ENCODE data around the gene RBM10. TPM values are rescaled to one million over a fixed set of nuclear protein-coding genes. Genes with fewer than 3 reads are reported as not detected.

The RBM10 gene
- total and polyA plus RNA-seq, 2 donors (not counting 1 experiment from before 2014, with no cell fraction given) = 48.7 to 51.6 TPM

GRCh38 chrX:47194194-47194787 lies 49.3 kb downstream of the RBM10 start:
- Histone ChIP-seq H3K79me2 (ENCODE audit: control insufficient read depth, insufficient read depth, low read length) (peaks cover 61% of the 10 kb centered on the region), H3K27ac (ENCODE audit: low read length in 2 of 2) (peak overlapping the region; percentile 83 to 95), H3K36me3 (replicated peaks in 1 of 2; ENCODE audit: control extremely low read depth in 1 of 2, control insufficient read depth in 1 of 2, extremely low read depth in 1 of 2, insufficient read depth in 2 of 2, low read length in 1 of 2) (peaks cover 0 to 21% of the 10 kb centered on the region in 2 experiments), H3K27me3 (replicated peaks in 1 of 4; ENCODE audit: control extremely low read depth in 1 of 4, control insufficient read depth in 3 of 4, insufficient read depth in 4 of 4, low read length in 3 of 4) (no peaks in the 10 kb centered on the region), H3K4me3 (ENCODE audit: control extremely low read depth in 1 of 5, extremely low read depth in 1 of 5, insufficient read depth in 1 of 5, low read depth in 2 of 5, low read length in 4 of 5) (peak overlapping the region; percentile 71 to 96 (median 76)), H3K9ac (ENCODE audit: low read length) (peak overlapping the region; percentile 90), H4K20me1 (ENCODE audit: control insufficient read depth, insufficient read depth, low read length, poor library complexity, severe bottlenecking) (peaks cover 31% of the 10 kb centered on the region), H2AFZ (ENCODE audit: insufficient read depth, low read depth, low read length, poor library complexity, severe bottlenecking) (peak overlapping the region; percentile 86), H3K9me3 (ENCODE audit: control extremely low read depth in 1 of 3, control insufficient read depth in 2 of 3, insufficient read depth in 1 of 3, low read length in 2 of 3) (no peaks in the 10 kb centered on the region), H3K4me2 (replicated peaks; ENCODE audit: low read depth, low read length, poor library complexity, severe bottlenecking) (peak overlapping the region; percentile 80), H3K4me1 (ENCODE audit: control insufficient read depth in 2 of 2, insufficient read depth in 2 of 2, low read length in 2 of 2) (peaks cover 48 to 60% of the 10 kb centered on the region in 2 donors)
- 0% methylated on average over 7 of the region's 14 CpGs for WGBS (ENCODE audit: insufficient coverage)
- Mint-ChIP-seq H3K9me3 (ENCODE audit: insufficient read depth) (no peaks in the 10 kb centered on the region), H3K27me3 (no peaks in the 10 kb centered on the region), H3K27ac (peak overlapping the region; percentile 99), H3K4me1 (peaks cover 61% of the 10 kb centered on the region), H3K4me3 (peak overlapping the region; percentile 98)
- intact Hi-C loops (cut with micrococcal nuclease) = loop anchor here (5.0 kb wide), 2 partner anchors 118 to 458 kb away; partner anchors contain the start of gene ELK1
- POLR2A ChIA-PET = interaction anchor here (0.6 to 1.5 kb wide), 2 partner anchors 173 to 329 kb away, joined by 3 to 4 read pairs; no protein-coding TSS in a partner anchor
- TF ChIP-seq, protein P1, sequence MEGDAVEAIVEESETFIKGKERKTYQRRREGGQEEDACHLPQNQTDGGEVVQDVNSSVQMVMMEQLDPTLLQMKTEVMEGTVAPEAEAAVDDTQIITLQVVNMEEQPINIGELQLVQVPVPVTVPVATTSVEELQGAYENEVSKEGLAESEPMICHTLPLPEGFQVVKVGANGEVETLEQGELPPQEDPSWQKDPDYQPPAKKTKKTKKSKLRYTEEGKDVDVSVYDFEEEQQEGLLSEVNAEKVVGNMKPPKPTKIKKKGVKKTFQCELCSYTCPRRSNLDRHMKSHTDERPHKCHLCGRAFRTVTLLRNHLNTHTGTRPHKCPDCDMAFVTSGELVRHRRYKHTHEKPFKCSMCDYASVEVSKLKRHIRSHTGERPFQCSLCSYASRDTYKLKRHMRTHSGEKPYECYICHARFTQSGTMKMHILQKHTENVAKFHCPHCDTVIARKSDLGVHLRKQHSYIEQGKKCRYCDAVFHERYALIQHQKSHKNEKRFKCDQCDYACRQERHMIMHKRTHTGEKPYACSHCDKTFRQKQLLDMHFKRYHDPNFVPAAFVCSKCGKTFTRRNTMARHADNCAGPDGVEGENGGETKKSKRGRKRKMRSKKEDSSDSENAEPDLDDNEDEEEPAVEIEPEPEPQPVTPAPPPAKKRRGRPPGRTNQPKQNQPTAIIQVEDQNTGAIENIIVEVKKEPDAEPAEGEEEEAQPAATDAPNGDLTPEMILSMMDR (IDR thresholded peaks at IDR 0.05) = no peak
- TF ChIP-seq EZH2 (IDR thresholded peaks at IDR 0.05; ENCODE audit: borderline replicate concordance, insufficient read depth, low read depth, low read length, poor library complexity, severe bottlenecking) = no peak
- ATAC-seq (ENCODE audit: low read depth) = no peak
- no peak for DNase-seq
- CTCF ChIA-PET = interaction anchor here (0.9 to 1.7 kb wide), 3 partner anchors 167 to 329 kb away, joined by 3 to 8 read pairs (median 7); no protein-coding TSS in a partner anchor

DNA sequence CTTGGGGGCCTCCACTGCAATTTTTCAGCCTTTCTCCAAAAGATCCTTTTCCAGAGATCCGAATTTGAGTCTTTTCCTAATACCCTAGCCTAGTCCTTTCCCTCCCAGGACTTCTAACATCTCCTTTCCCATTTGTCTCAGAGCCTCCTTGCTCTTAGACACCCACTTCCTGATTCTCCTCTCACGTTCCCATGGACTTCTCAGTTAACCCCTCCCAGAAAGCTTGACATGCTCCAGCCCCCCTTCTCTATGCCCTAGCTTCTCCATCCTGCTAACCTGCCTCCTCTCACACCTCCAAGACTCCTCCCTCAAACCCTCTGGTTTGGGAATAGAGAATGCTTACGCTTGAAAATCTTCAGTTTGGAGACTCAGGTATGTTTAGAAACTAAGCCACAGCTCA lies 51.1 kb downstream of the RBM10 start:
- Histone ChIP-seq H3K79me2 (ENCODE audit: control insufficient read depth, insufficient read depth, low read length) (peaks cover 72% of the 10 kb centered on the region), H3K9me3 (ENCODE audit: control extremely low read depth in 1 of 3, control insufficient read depth in 2 of 3, insufficient read depth in 1 of 3, low read length in 2 of 3) (no peaks in the 10 kb centered on the region), H4K20me1 (ENCODE audit: control insufficient read depth, insufficient read depth, low read length, poor library complexity, severe bottlenecking) (peaks cover 49% of the 10 kb centered on the region), H3K4me1 (ENCODE audit: control insufficient read depth in 2 of 2, insufficient read depth in 2 of 2, low read length in 2 of 2) (peaks cover 48 to 54% of the 10 kb centered on the region in 2 donors), H3K4me3 (ENCODE audit: control extremely low read depth in 1 of 5, extremely low read depth in 1 of 5, insufficient read depth in 1 of 5, low read depth in 2 of 5, low read length in 4 of 5) (no peak overlapping the region), H3K4me2 (replicated peaks; ENCODE audit: low read depth, low read length, poor library complexity, severe bottlenecking) (peak overlapping the region; percentile 80), H3K36me3 (replicated peaks in 1 of 2; ENCODE audit: control extremely low read depth in 1 of 2, control insufficient read depth in 1 of 2, extremely low read depth in 1 of 2, insufficient read depth in 2 of 2, low read length in 1 of 2) (peaks cover 0 to 37% of the 10 kb centered on the region in 2 experiments), H3K27ac (ENCODE audit: low read length in 2 of 2) (peak overlapping the region in 1 of 2 donors; percentile 17), H3K9ac (ENCODE audit: low read length) (no peak overlapping the region), H3K27me3 (replicated peaks in 1 of 4; ENCODE audit: control extremely low read depth in 1 of 4, control insufficient read depth in 3 of 4, insufficient read depth in 4 of 4, low read length in 3 of 4) (no peaks in the 10 kb centered on the region), H2AFZ (ENCODE audit: insufficient read depth, low read depth, low read length, poor library complexity, severe bottlenecking) (no peak overlapping the region)
- Mint-ChIP-seq H3K9me3 (ENCODE audit: insufficient read depth) (no peaks in the 10 kb centered on the region), H3K27me3 (no peaks in the 10 kb centered on the region), H3K4me1 (peaks cover 57% of the 10 kb centered on the region), H3K4me3 (peak overlapping the region; percentile 98), H3K27ac (peak overlapping the region; percentile 46)
- TF ChIP-seq EZH2 (IDR thresholded peaks at IDR 0.05; ENCODE audit: borderline replicate concordance, insufficient read depth, low read depth, low read length, poor library complexity, severe bottlenecking) = no peak
- TF ChIP-seq, protein P1 (IDR thresholded peaks at IDR 0.05) = no peak
- intact Hi-C loops (cut with micrococcal nuclease) = no loop called here
- ATAC-seq (ENCODE audit: low read depth) (no peak), DNase-seq (no peak)
- WGBS (ENCODE audit: insufficient coverage) = 60% methylated on average over 2 of the region's 3 CpGs
- POLR2A ChIA-PET = no interaction called here
- CTCF ChIA-PET = interaction anchor here (1.2 kb wide), 1 partner anchor 22 kb away, joined by 3 read pairs; no protein-coding TSS in a partner anchor
